GM18520 (cell line): ENCODE results near the gene OR1E2.
"Not testable (repeated sequence)": the region's sequence is repeated elsewhere in the genome, so short reads cannot be mapped to it uniquely, and the experiment has no call there.

ENCODE experiments used
- ATAC-seq: cut with Tn5 transposase; IDR thresholded peaks from one replicate; pipeline ENCODE4 v1.9.1; 2021; ENCODE audit not compliant: unreplicated experiment

Gene OR1E2

GRCh38 chr17:3433741-3434140 lies at the start of gene OR1E2:
Gene OR1E2 (minus strand): TSS chr17:3433841. CDS start chr17:3433841, 0 bp downstream.
- ATAC-seq = no peak

GRCh38 chr17:3482852-3483251 lies 49.2 kb upstream of the OR1E2 start:
- ATAC-seq = no peak

- no peak for ATAC-seq
Measured at GRCh38 chr17:3479988-3480387, 46.3 kb upstream of the OR1E2 start.

- no peak for ATAC-seq
Measured at GRCh38 chr17:3475812-3476610, 42.4 kb upstream of the OR1E2 start, which contains the start of gene ASPA. Gene ASPA (plus strand): TSS chr17:3475997. CDS start chr17:3476160, 163 bp downstream.

- no peak for ATAC-seq
Measured at GRCh38 chr17:3475251-3475685, 41.6 kb upstream of the OR1E2 start.

GRCh38 chr17:3474212-3474611 lies 40.6 kb upstream of the OR1E2 start:
- ATAC-seq = no peak

GRCh38 chr17:3472137-3472536 lies 38.5 kb upstream of the OR1E2 start:
- no peak for ATAC-seq

- ATAC-seq = no peak
Measured at GRCh38 chr17:3471599-3471998, 38.0 kb upstream of the OR1E2 start, which contains the start of gene SPATA22. Gene SPATA22 (minus strand): TSS chr17:3471819. CDS start chr17:3469325, 2,494 bp downstream.

GRCh38 chr17:3469529-3469928 lies 35.9 kb upstream of the OR1E2 start:
- no peak for ATAC-seq

GRCh38 chr17:3466355-3466754 lies 32.7 kb upstream of the OR1E2 start:
- not testable (repeated sequence) for ATAC-seq

GRCh38 chr17:3448059-3448665 lies 14.5 kb upstream of the OR1E2 start:
- no peak for ATAC-seq

GRCh38 chr17:3447625-3448024 lies 14.0 kb upstream of the OR1E2 start:
- ATAC-seq = no peak

- ATAC-seq = no peak
Measured at GRCh38 chr17:3440451-3440850, 6.8 kb upstream of the OR1E2 start.

GRCh38 chr17:3438368-3438767 lies 4.7 kb upstream of the OR1E2 start:
- no peak for ATAC-seq

GRCh38 chr17:3433215-3433614 lies 426 bp downstream of the OR1E2 start:
- ATAC-seq = not testable (repeated sequence)

- no peak for ATAC-seq
Measured at GRCh38 chr17:3418222-3418621, 15.4 kb downstream of the OR1E2 start.

- no peak for ATAC-seq
Measured at GRCh38 chr17:3415610-3416009, 18.0 kb downstream of the OR1E2 start.

GRCh38 chr17:3412216-3412615 lies 21.4 kb downstream of the OR1E2 start:
- ATAC-seq = not testable (repeated sequence)

- no peak for ATAC-seq
Measured at GRCh38 chr17:3411070-3411469, 22.6 kb downstream of the OR1E2 start, which contains the start of gene OR3A3. Gene OR3A3 (plus strand): TSS chr17:3411370.

GRCh38 chr17:3403856-3404255 lies 29.8 kb downstream of the OR1E2 start:
- ATAC-seq = not testable (repeated sequence)

- ATAC-seq = no peak
Measured at GRCh38 chr17:3401786-3402185, 31.9 kb downstream of the OR1E2 start.

- ATAC-seq = no peak
Measured at GRCh38 chr17:3400055-3400454, 33.6 kb downstream of the OR1E2 start.
